GM12891 (cell line): ENCODE results near the gene MAN1A2.

Source experiments
- POLR2A ChIP-seq: IDR thresholded peaks from 2 replicates; pipeline ENCODE4 v1.6.1; 2011; ENCODE audit warnings: low read depth, low read length, control low read depth
- POLR2AphosphoS5 ChIP-seq: IDR thresholded peaks from 2 replicates; pipeline ENCODE4 v1.6.1; 2011; ENCODE audit warnings: low read depth, low read length, control low read depth
- POU2F2 ChIP-seq: IDR thresholded peaks from 2 replicates; pipeline ENCODE4 v1.6.1; 2011; ENCODE audit warnings: low read depth, mild to moderate bottlenecking, control low read depth, low read length, moderate library complexity
- SPI1 ChIP-seq: IDR thresholded peaks from 2 replicates; pipeline ENCODE4 v1.6.1; 2011; ENCODE audit warnings: low read depth, low read length, control low read depth
- TAF1 ChIP-seq: IDR thresholded peaks from 2 replicates; pipeline ENCODE4 v1.6.1; 2011; ENCODE audit warnings: low read depth, low read length, control low read depth

DNA sequence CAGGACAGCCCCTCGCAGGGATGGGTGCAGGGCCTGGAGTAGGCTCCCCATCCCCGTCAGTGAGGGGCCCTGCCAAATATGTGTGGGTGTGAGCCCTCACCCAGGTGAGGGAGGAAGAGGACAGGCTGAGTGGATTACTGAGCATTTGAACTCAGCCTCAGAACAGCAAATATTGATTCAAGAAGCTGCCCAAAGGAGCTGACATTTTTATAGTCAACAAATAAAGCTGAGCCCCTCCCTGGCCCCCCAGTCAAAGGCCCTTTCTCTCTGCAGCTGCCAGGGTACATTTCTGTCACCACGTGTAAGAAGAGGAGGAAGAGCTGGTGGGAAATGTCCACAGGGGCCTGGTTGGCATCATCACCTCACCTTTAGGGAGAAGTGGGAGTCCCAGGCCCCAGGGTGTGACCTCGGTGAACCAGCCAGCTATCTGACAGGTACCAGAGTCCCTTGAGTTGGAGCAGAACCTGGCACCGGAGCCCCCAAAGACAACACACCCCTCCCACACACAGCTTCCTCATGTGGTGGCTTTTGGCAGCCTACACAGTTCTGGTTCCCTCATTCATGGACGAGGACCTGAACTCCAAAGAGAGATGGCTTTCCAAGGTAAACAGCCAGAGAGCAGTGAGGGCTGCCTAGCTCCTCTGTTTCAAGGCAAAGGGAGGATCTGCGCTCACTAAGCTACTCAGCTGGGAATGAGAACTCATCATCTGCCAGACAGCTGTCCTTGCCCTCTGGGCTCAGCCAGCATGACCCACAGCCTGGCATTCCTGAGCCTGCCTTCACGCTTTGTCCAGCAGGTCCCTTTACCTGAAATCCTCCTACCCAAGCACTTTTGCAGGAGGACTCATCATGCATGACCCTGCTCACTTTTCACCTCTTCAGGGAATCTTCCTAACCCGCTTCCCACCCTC, 195.6 kb downstream of the MAN1A2 start:
- TF ChIP-seq POLR2A (no peak), POLR2AphosphoS5 (no peak), TAF1 (no peak), SPI1 (no peak), POU2F2 (no peak)
